Measurements from ENCODE around the gene PCDH9. TPM values are rescaled to one million over a fixed set of nuclear protein-coding genes. Genes with fewer than 3 reads are reported as not detected.

The PCDH9 gene
- total RNA-seq, 1 donor from 2014 or later, result 5.1 TPM

DNA sequence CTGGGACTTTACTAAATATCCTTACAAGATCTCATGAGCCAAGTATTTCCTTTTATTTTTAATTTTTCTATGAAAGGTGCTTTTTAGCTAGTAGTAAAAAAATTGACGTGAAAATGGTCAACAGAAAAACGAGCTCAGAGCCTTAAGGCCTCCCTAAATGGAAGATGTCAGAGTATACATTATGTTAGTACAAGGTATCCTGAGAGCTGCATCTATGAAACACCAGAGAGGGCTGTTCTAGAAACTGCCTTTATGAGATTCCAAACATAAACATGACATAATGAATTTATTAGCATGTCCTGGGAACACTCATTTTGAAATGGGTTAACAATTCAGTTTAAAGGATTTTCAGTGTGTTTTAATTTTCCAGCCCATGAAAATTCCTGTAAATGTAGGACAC, 146.6 kb downstream of the PCDH9 start:
- intact Hi-C loops (cut with DNase I), result no loop called here
- no peak for DNase-seq
- H3K27ac ChIP-seq, result no peak overlapping the region
- ATAC-seq, result no peak
- H3K36me3 ChIP-seq, result no peaks in the 10 kb centered on the region
- H3K4me3 ChIP-seq, result no peak overlapping the region
- no peak for TF ChIP-seq CTCF (IDR thresholded peaks at IDR 0.05)
- H3K27me3 ChIP-seq, result no peaks in the 10 kb centered on the region
- no peaks in the 10 kb centered on the region for H3K4me1 ChIP-seq
- no peaks in the 10 kb centered on the region for H3K9me3 ChIP-seq

GRCh38 chr13:67080351-67080750, 149.8 kb downstream of the PCDH9 start:
- no peaks in the 10 kb centered on the region for H3K36me3 ChIP-seq
- no peak overlapping the region for H3K4me3 ChIP-seq
- ATAC-seq (no peak), DNase-seq (no peak)
- intact Hi-C loops (cut with DNase I), result no loop called here
- H3K9me3 ChIP-seq, result no peaks in the 10 kb centered on the region
- no peaks in the 10 kb centered on the region for H3K4me1 ChIP-seq
- no peaks in the 10 kb centered on the region for H3K27me3 ChIP-seq
- no peak for TF ChIP-seq CTCF (IDR thresholded peaks at IDR 0.05)
- H3K27ac ChIP-seq, result no peak overlapping the region

DNA sequence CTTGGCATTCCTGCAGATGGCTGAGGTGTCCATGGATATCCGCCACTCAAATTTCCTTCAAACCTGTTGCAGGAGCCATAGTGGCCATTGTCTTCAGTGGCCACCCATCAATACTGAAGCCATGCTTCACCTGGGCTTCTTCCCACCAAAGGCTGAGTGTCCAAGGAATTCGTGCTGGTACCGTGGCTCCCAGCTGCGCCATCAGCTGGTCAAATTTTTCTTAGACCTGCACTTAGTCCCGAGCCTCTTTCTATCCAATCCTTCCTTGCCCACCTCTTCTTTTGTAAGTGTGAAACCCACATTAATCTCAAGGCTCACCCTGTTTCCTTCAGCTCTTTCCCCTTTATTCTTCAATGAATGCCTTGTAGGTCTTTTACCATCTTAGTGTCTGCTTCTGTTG, 152.1 kb downstream of the PCDH9 start:
- Histone ChIP-seq H3K27me3 (no peaks in the 10 kb centered on the region), H3K9me3 (no peaks in the 10 kb centered on the region), H3K36me3 (no peaks in the 10 kb centered on the region), H3K4me1 (no peaks in the 10 kb centered on the region), H3K4me3 (no peak overlapping the region), H3K27ac (no peak overlapping the region)
- no peak for DNase-seq
- ATAC-seq, result no peak
- TF ChIP-seq CTCF (IDR thresholded peaks at IDR 0.05), result no peak
- intact Hi-C loops (cut with DNase I), result no loop called here

DNA sequence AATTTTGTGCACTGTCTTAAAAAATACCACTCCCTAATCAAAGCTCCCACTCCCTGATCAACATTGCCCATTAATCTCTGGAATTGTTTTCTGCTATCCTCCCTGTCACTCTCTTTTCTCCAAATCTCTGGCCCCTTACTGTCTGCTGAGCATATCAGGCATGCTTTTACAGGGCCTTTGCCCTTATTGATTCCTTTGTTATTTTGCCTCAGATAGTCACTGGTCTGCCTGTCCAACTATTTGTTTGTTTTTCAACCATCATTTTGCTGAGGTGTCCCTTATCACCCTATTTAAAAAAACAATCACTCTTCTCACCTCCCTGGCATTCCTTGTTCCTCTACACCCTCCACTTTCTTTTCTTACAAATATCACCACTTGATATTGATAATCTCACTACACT, 153.0 kb downstream of the PCDH9 start:
- no peak for DNase-seq
- no peak for TF ChIP-seq CTCF (IDR thresholded peaks at IDR 0.05)
- H3K36me3 ChIP-seq, result no peaks in the 10 kb centered on the region
- H3K9me3 ChIP-seq, result no peaks in the 10 kb centered on the region
- no peaks in the 10 kb centered on the region for H3K27me3 ChIP-seq
- no peak for ATAC-seq
- no peak overlapping the region for H3K27ac ChIP-seq
- H3K4me1 ChIP-seq, result no peaks in the 10 kb centered on the region
- intact Hi-C loops (cut with DNase I), result no loop called here
- H3K4me3 ChIP-seq, result no peak overlapping the region

- no peak overlapping the region for H3K27ac ChIP-seq
- no peak for DNase-seq
- no peak for TF ChIP-seq CTCF (IDR thresholded peaks at IDR 0.05)
- H3K4me1 ChIP-seq, result no peaks in the 10 kb centered on the region
- ATAC-seq, result no peak
- no peaks in the 10 kb centered on the region for H3K36me3 ChIP-seq
- intact Hi-C loops (cut with DNase I), result no loop called here
- H3K9me3 ChIP-seq, result no peaks in the 10 kb centered on the region
- no peak overlapping the region for H3K4me3 ChIP-seq
- H3K27me3 ChIP-seq, result no peaks in the 10 kb centered on the region
Observed at GRCh38 chr13:67076378-67076777, 153.8 kb downstream of the PCDH9 start.

GRCh38 chr13:67075239-67075638, 154.9 kb downstream of the PCDH9 start:
- TF ChIP-seq CTCF (IDR thresholded peaks at IDR 0.05), result no peak
- no peak for ATAC-seq
- Histone ChIP-seq H3K36me3 (no peaks in the 10 kb centered on the region), H3K4me1 (no peaks in the 10 kb centered on the region), H3K9me3 (no peaks in the 10 kb centered on the region), H3K4me3 (no peak overlapping the region), H3K27me3 (no peaks in the 10 kb centered on the region), H3K27ac (no peak overlapping the region)
- DNase-seq, result no peak
- intact Hi-C loops (cut with DNase I), result no loop called here
